GM21390 (cell line): ENCODE measurements around the gene GPD1.

Source experiments
- ATAC-seq: cut with Tn5 transposase; IDR thresholded peaks from one replicate; pipeline ENCODE4 v1.9.1; 2021; ENCODE audit not compliant: unreplicated experiment

GPD1 gene

GRCh38 chr12:50099302-50100008, 4.4 kb upstream of the GPD1 start:
- ATAC-seq = no peak

DNA sequence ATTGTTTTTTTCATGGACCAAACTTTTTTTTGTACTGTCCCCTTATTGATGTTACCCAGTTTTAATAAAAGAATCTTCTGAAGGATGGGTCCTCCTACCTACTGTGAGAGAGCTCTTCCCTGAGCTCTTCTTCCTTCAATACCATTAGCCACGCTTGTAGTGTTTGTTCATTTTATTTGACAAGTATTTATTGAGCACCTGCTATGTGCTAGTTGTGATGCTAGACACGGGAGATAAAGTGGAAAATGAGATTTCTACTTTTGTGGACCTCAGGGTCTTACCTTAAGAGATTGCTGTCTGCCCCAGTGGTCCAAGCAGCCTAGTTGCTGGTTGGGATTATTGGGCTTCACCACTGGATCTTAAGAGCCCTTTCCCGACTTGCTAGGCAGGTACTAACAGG, 3.2 kb upstream of the GPD1 start:
- no peak for ATAC-seq

DNA sequence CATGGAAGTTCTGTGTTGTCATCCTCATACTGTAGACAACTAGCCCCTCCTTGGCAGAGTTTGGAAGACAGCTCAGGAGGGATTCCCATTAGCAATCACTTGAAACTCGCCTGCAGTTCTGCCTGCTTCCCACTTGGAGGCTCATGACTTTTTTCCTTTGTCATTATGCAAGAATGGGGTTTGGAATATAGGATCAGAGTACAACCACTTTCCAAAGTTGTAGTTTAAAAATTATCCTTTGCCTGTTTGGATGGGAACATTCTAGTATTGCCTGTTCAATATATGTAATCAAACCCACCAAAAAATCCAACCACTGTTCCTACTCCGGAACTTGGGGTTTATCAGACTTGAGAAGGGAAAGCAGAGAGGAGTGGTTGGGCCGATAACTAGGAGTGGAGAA, 2.1 kb upstream of the GPD1 start:
- no peak for ATAC-seq

DNA sequence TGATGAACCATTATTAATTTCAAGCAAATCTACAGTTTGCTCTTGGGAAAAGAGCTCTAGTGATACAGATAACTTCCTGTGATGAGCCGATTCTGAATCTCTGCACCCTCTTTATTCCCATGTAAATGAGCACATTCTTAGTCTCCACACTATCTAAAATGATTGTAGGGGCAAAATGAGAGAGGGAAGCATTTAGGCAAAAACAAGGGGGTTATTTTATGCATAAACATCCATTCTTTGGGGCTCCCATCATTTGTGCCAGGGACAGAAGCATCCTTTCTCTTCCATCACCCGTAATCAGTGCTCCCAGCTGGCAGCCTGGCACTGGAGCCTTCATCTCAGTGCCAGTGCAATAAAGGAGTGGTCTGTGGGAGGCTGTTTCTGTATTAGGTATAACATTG, 1.7 kb upstream of the GPD1 start:
- no peak for ATAC-seq

DNA sequence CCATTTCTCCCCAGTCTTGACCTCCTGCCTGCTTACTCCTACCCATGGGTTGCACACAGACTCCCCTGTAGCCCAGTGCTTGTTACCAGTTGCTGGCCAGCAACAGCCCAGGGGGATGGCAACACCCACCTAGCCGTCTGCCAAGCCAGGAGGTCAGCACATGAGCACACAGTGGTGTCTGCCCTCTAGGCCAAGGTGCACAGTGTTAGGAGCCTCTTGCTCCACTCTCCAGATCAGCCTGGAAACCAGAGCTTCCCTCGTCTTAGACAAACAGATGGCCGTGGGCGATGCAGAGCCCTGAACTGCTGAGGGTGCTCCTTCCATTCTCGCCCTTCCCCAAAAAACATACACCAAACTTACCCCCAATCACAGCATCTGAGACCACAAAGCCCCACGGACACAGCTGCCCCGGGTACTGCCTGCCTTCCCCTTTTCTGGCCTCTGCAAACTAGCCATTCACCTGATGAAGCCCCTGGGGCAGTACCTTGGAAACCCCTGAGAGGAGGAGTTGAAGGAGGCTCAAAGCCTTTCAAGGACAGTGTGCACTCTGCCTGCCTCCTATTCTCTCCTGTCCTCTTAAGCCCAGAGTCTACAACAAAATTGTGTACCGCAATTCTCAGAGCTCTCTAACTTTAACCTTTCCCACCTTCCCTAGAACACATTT, 1.0 kb upstream of the GPD1 start:
- no peak for ATAC-seq

DNA sequence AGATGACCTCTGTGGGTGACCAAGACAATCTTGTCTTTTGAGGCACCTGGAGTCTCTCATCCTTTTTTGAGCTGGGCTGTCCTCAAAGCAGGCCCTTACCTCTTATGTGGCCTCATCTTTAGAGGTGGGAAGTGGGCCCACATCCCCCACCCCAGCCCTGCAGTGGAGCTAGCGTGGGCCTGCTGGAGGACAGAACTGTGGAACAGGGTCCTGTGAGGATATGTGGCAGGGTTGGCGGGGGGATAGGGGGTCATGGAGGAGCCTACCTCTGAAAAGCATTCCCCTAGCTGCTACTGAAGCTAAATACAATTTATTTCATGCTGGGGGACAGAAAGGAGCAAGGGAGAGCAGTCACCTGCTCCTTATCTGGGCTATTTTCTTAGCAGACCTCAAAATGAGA, 457 bp upstream of the GPD1 start:
- no peak for ATAC-seq

DNA sequence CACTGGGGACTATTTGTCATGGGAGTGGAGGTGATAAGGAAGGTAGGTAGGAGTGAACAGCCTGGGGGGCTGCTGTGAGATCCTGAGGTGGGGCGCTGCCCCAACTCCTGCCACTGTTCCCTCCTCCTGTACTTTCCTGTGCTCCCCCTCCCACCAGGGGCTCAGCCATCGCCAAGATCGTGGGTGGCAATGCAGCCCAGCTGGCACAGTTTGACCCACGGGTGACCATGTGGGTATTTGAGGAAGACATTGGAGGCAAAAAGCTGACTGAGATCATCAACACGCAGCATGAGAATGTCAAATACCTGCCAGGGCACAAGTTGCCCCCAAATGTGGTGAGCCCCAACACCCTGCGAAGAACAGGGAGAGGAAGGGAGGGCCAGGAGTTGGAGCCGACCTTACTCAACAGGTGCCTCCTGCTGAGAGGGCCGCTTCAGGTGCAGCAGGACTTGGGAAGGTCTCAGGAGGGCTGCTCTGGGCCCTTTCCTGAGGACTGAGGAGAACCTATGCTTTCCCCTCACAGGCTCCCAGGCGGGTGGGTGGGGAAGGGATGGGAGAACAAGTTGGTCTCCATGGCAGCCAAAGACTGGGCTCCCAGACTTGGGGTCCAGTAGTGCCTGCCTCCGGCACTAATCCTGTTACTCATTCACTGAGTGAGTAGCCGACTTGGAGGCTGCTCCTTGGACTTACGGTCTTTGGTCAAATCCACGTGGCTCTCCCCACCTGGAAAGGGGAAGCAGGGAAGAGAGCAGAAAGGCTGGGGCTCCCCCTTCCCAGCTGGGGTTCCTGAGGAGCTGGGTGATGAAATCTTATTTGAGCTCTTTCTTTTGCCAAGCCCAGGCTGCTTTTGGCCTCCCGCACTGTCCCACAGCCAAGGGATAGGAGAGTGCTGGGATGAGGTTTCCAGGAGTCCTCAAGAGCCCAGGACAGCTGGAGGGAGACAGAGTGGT, 884 bp downstream of the GPD1 start:
- no peak for ATAC-seq

GRCh38 chr12:50105913-50106450, 2.2 kb downstream of the GPD1 start:
- no peak for ATAC-seq

DNA sequence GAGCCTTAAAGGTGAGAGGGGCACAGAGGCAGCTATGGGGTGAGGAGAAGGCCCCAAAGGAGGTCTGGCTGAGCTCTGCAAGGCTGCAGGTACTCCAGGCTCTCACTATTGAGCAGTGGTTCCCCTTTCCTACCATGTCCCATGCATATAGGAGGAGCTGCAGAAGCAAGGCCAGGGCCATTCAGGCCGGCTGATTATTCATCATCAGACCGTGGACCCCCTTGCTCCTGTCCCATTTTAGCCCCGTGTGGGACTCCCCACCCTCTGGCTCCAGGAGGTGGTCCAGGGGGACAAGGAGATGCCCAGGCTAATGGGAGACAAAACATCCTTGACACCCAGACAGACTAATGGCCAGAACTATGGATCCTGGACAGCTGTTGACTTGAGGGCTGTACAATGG, 3.1 kb downstream of the GPD1 start:
- ATAC-seq = no peak

DNA sequence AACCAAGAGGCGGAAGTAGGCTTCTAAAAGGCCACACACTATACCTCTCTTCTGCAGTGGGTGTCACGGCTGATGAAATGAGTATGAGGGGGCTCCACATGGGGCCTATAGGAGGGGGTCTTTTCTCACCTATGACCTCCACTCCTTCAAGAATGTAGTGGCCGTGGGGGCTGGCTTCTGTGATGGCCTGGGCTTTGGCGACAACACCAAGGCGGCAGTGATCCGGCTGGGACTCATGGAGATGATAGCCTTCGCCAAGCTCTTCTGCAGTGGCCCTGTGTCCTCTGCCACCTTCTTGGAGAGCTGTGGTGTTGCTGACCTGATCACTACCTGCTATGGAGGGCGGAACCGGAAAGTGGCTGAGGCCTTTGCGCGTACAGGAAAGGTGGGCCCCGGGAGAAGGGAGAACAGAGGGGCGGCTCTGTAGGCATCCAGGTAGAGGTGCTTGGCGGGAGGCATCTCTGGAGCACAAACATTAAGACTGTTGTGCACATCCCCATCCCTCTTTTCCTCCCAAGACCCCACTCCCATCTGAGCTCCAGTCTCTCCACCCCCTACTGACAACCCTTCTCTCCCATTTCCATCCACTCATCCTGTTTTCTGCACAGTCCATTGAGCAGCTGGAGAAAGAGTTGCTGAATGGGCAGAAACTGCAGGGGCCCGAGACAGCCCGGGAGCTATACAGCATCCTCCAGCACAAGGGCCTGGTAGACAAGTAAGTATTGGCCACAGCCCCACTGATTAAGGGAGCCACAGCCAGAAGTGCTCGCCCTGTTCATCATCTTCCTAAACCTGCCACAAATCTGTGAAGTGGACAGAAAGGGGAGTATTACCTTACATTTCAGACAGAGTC, 3.8 kb downstream of the GPD1 start:
- ATAC-seq = no peak

DNA sequence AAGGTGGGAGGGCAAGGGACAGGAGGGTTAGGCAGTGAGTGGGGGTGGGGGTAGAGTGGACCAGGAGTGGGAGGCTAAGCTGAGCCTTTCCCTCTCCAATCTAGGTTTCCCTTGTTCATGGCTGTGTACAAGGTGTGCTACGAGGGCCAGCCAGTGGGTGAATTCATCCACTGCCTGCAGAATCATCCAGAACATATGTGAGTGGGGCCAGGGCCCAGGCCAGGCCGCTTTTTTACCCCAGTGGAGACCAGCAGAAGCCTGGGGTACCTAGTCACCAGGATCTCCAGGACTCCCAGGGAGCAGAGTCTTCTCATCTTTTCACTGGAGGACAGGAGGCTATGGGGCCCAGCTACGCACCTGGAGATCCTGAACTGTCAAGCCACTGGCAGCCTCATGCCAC, 5.5 kb downstream of the GPD1 start:
- no peak for ATAC-seq

DNA sequence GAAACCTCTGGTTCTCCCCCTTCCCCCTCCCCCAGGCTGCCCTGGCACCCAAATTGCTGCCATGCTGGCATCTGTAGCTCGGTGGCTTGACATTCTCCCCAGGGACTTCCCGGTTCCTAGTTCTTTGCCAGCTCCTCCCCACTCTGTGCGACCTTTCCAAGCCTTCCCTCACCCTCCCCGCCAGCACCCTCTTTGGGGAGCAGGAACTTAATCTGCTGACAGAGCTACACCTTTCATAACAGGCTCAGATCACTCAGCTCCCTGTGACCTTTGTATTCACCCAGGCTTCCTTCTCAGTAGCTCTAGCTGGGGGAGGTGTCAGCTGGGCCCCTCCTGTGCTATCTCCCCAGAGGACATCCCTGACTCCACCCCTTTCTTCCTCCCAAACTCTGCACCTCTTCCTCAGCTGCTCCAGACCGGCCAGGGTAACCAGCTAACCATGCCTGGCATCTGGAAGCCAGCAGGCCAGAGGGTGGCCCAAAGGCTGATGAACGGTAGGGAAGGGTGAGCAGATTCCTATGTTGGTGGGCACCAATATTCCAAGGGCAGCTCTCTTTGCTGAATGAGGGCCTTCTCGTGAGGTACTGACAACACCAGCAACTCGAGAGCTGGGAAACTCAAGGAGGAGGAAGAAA, 6.4 kb downstream of the GPD1 start:
- no peak for ATAC-seq

DNA sequence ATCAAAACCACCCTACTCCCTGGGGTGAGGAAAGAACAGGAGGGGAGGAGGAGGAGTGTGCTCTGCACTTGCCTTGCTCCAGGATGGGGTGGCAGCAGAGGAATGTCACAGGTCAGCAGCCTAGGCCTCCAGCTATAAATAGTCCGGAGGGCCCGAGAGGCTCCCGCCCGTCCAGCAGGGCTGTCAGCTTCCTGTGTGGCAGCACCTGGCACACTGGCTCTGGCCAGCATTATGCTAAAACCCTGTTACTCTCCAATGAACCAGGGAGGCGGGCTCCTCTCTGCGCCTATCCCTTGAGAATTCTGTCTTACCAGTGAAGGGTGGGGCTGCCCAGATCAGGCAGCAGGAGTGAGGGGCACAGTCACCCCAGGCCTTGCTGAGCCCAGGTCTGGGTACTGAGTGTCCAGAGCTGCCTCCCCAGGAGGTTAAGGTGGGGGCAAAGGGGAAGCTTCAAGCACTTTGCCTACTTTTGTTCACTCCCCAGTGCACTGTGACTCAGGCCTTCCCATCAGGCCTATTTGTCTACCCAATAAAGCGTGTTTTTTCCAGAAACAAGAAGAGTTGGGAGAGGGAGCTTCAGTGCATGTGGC, 7.0 kb downstream of the GPD1 start:
- no peak for ATAC-seq

DNA sequence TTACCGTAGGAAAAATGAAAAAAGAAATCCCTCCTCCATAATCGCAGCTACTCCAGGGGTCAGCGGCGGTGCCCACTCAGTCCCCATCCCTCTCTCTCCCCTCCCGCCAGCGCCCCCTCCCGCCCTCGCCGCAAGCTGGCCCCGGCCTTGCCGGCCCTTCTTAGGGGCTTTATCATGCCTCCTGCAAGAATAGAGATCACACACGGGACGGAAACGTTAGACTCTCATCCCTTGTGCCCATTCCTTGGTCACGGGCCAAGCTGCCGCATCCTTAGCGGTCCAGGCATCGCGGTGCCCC, 7.5 kb downstream of the GPD1 start:
- no peak for ATAC-seq

DNA sequence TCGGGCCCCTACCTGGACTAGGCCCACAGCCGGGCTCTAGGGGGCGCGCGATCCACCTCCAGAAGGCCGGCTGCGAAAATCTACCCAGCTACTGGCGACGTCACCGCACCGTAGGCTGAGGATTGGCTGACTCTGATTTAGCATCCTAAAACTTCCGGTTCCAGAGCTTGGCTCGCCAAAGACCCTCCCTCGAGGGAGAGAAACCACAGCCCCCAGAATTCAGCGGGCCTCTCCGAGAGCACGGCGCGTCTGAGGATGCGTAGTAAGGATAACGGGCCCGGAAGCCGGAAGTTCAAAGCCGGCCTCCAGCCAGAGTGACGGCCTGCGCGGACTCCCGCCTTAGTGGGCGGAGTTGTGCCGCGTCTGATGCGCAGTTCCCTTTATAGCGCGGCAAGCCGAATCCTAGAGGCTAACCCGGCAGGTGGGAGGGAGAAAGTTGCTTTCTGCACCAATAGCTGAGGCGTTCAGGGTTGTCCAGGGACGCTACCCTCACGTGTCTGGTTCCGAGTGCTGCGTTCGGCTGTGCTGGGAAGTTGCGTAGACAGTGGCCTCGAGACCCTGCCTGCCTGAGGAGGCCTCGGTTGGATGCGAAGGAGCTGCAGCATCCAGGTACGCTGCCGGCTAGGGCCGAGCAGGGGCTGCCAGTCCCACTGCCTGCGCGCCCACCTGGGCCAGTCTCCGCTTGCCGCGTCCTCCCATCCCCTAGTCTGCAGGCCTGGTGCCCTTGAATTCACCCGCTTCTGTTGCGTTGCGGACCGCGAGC, 8.1 kb downstream of the GPD1 start, which contains the start of gene COX14:
Gene COX14, plus strand, starts transcription at position 544 of the 763 bp plus-strand sequence. CDS start 7,808 bp downstream, outside the sequence.
- peak; percentile 79 for ATAC-seq

DNA sequence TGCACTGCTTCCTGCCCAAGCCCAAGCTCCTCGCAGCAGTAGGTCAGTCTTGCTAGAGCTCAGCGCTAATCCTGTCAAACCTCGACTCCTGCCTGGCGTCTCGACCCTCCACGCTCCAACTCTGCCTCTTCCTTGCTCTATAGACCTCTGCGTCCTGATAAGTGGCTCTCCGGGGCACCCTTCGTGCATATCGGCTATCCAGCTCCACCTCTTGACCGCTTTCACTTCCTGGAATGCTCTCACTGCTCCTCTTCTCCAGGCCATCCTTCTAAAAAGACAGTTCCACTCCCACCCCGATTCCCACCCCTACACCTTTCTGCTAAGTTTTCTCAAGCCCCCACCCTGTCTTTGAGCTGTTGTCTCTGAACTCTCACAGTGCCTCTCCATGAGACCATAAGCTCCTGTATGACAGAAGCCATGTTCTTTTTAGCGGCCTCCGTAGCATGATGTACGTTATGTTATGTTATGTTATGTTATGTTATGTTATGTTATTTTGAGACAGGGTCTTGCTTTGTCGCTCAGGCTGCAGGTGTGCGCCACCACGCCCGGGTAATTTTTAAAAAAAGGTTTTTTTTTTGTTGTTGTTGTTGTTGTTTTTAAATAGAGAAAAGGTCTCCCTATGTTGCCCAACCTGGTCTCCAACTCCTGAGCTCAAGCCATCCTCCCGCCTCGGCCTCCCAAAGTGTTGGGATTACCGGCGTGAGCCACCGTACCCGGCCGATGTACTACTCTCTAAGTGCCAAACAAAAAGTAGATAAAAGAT, 8.8 kb downstream of the GPD1 start:
- ATAC-seq = peak; percentile 2

- ATAC-seq = no peak
These were observed 13.3 kb downstream of the GPD1 start for GRCh38 chr12:50117057-50117622.

DNA sequence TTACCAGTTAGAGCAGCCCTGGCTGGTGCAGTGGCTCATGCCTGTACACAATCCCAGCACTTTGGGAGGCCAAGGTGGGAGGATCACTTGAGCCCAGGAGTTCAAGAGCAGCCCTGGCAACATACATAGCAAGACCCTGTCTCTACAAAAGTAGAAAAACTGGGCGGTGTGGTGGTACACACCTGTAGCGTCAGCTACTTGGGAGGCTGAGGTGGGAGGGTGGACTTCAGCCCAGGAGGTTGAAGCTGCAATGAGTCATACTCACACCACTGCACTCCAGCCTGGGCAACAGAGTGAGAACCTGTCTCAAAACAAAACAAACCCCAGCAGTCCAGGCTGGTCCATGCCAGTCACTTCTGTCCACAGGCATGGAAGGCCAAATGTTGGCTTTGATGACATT, 15.6 kb downstream of the GPD1 start:
- no peak for ATAC-seq
